Activated CD8-positive, alpha-beta T cell treated with anti-CD3 and anti-CD28 coated beads, Interleukin-2, amount 10 ng/mL, durations not matched to agents 7 days and 5 days (primary cell): ENCODE results near the gene CCNY. TPM values are rescaled to one million over a fixed set of nuclear protein-coding genes. Genes with fewer than 3 reads are reported as not detected.

Experiments
- ATAC-seq: fragments of 150-1000 bp; cut with Tn5 transposase; one replicate; pipeline ENCODE4 v1.10.0; 2021; ENCODE audit warnings: moderate library complexity
- CTCF ChIA-PET: fragments of 350-600 bp; sonication (Branson Sonifier 250); formaldehyde crosslinking; loops from one replicate; lab custom pipeline; 2021; ENCODE audit warnings: antibody characterized with exemption; lab: Charles Lee
- POLR2A ChIA-PET: fragments of 350-600 bp; sonication (Branson Sonifier 250); formaldehyde crosslinking; loops from one replicate; lab custom pipeline; 2021; ENCODE audit warnings: antibody characterized with exemption; lab: Charles Lee
- DNase-seq: peaks from one replicate; pipeline ENCODE4 v3.0.0-alpha.2; 2020
- H3K27ac Mint-ChIP-seq: one replicate; pipeline ENCODE4 v1.8.0; 2021; ENCODE audit warnings: mild to moderate bottlenecking, mixed read lengths
- H3K27me3 Mint-ChIP-seq: one replicate; pipeline ENCODE4 v1.8.0; 2021; ENCODE audit warnings: low read depth, mixed read lengths
- H3K36me3 Mint-ChIP-seq: one replicate; pipeline ENCODE4 v1.8.0; 2021; ENCODE audit warnings: low read depth, mixed read lengths
- H3K4me1 Mint-ChIP-seq: one replicate; pipeline ENCODE4 v1.8.0; 2021; ENCODE audit warnings: low read depth, mixed read lengths
- H3K4me3 Mint-ChIP-seq: one replicate; pipeline ENCODE4 v1.8.0; 2021; ENCODE audit warnings: mild to moderate bottlenecking, mixed read lengths
- H3K9me3 Mint-ChIP-seq: one replicate; pipeline ENCODE4 v1.8.0; 2022; ENCODE audit warnings: mixed read lengths; ENCODE audit not compliant: insufficient read depth
- total RNA-seq, 2 experiments: library from RNA; stranded (reverse); gene quantifications; one replicate each; pipeline ENCODE4 v1.2.3, GENCODE V29; 2021

The CCNY gene
- total RNA-seq, 2 experiments from 2014 or later, result 55.6 to 64.1 TPM

DNA sequence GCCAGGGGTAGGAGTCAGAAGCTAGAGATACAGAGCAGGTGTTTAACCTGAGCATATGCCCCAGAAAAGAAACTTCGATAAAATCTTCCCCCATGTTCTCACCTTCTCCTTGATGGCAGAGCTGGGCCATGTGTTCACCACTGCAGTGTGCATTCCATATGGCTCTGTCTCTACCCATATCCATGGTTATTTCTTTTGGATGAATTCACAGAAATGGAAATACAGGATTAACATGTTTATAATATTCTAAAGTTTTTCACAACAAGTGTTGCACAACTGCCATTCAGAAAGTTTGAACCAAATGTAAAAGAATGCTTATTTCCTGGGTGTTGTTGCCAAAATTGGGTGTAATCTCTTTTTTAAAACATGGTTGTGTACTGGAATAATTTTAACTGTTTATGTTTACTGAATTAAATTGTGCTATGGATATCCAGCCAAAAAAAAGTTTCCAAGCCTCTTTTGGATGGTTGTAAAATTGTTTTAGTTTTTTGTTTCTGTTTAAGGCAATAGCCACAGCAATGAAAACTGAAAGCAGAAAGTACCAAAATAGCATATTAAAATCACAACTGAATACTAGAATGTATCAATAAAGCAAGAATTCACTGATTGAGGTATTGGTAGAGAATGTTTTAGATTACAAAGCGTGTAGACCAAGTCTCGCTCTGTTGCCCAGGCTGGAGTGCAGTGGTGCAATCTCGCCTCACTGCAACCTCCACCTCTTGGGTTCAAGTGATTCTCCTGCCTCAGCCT lies 19.9 kb upstream of the CCNY start:
- ATAC-seq (no peak), DNase-seq (no peak)
- Mint-ChIP-seq H3K36me3 (peaks cover 35% of the 10 kb centered on the region), H3K4me1 (peaks cover 3% of the 10 kb centered on the region), H3K27ac (no peak overlapping the region), H3K4me3 (no peak overlapping the region), H3K27me3 (no peaks in the 10 kb centered on the region), H3K9me3 (peaks cover 11% of the 10 kb centered on the region)
- POLR2A ChIA-PET, result no interaction called here
- CTCF ChIA-PET, result no interaction called here

DNA sequence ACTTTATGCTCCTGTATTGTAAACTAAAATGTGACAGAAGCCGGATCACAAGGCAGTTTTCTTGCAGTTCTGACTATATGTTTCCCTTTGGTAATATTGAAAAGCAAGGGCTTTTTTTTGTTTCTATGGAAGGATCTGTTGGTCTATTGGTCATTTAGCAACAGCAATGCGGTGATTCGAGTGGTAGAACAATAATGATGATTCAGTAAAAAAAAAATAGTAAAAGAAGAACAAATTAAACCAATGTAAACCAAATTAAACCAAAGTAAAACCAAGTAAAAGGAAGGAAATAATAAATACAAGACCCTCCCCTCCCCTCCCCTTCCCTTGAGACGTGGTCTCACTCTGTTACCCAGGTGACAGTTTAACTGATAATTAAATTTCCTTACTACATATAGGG lies 17.8 kb upstream of the CCNY start:
- H3K4me1 Mint-ChIP-seq, result peaks cover 3% of the 10 kb centered on the region
- ChIA-PET CTCF (no interaction called here), POLR2A (no interaction called here)
- no peak for ATAC-seq
- peaks cover 18% of the 10 kb centered on the region for H3K9me3 Mint-ChIP-seq
- no peak for DNase-seq
- H3K27ac Mint-ChIP-seq, result no peak overlapping the region
- no peaks in the 10 kb centered on the region for H3K27me3 Mint-ChIP-seq
- no peak overlapping the region for H3K4me3 Mint-ChIP-seq
- H3K36me3 Mint-ChIP-seq, result peaks cover 44% of the 10 kb centered on the region

DNA sequence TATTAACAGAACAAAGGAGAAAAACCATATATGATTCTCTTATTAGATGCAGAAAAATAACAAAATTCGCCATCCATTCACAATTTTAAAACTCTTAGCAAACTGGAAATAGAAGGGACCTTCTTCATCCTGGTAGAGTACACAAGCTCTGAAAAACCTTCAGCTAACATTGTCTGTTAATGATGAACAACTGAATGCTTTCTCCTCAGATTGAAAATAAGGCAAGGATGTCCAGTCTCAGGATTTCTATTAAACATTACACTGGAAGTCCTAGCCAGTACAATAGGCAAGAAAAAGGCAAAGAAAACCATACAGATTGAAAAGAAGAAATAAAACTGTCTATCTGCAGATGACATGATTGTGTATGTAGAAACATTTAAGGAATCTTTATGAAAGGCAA lies 16.0 kb upstream of the CCNY start:
- H3K36me3 Mint-ChIP-seq, result peaks cover 37% of the 10 kb centered on the region
- no peak overlapping the region for H3K27ac Mint-ChIP-seq
- H3K9me3 Mint-ChIP-seq, result peaks cover 10% of the 10 kb centered on the region
- H3K4me3 Mint-ChIP-seq, result no peak overlapping the region
- H3K4me1 Mint-ChIP-seq, result peaks cover 3% of the 10 kb centered on the region
- POLR2A ChIA-PET, result no interaction called here
- DNase-seq (no peak), ATAC-seq (no peak)
- H3K27me3 Mint-ChIP-seq, result no peaks in the 10 kb centered on the region
- CTCF ChIA-PET, result no interaction called here

DNA sequence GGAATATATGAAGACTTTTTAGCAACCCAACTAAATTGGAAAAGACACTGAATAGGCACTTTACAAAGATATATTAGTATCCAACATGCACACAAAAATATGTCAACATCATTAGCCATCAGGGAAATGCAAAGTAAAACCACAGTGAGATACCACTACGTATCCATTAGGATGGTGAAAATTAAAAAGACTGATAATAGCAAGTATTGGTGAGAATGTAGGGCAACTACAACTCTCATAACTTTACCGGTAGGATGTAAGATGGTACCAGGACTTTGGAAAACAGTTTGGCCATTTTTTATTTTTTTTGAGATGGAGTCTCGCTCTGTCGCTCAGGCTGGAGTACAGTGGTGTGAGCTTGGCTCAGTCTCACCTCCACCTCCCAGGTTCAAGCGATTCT lies 13.7 kb upstream of the CCNY start:
- Mint-ChIP-seq H3K27me3 (no peaks in the 10 kb centered on the region), H3K27ac (no peak overlapping the region), H3K36me3 (peaks cover 22% of the 10 kb centered on the region), H3K4me3 (no peak overlapping the region), H3K9me3 (peaks cover 10% of the 10 kb centered on the region), H3K4me1 (no peaks in the 10 kb centered on the region)
- POLR2A ChIA-PET, result no interaction called here
- CTCF ChIA-PET, result interaction anchor here (1.0 kb wide), 1 partner anchor 328 kb away, joined by 4 read pairs; no protein-coding TSS in a partner anchor
- ATAC-seq (no peak), DNase-seq (no peak)

DNA sequence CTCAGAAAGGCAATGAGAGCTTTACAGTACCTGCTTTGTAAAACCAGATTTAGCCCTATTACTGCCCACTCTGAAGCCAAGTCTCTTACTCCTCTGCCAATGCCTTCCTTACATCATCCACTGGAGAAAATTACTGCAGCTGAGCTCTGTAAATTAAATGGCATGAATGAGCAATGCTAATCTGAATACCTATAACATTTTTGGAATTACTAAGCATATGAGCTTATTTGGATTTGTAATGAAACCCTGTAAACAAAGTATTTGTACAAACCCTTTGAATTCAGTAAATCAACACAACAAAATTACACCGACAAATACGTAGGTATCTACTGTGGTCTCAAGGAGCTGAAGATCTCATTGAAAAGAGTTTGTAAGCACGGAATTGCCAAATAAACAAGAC lies 12.1 kb upstream of the CCNY start:
- H3K36me3 Mint-ChIP-seq, result peaks cover 15% of the 10 kb centered on the region
- H3K4me1 Mint-ChIP-seq, result peaks cover 11% of the 10 kb centered on the region
- peaks cover 10% of the 10 kb centered on the region for H3K9me3 Mint-ChIP-seq
- ATAC-seq (no peak), DNase-seq (no peak)
- H3K4me3 Mint-ChIP-seq, result no peak overlapping the region
- H3K27me3 Mint-ChIP-seq, result no peaks in the 10 kb centered on the region
- CTCF ChIA-PET, result no interaction called here
- POLR2A ChIA-PET, result interaction anchor here (0.6 kb wide), 1 partner anchor 124 kb away, joined by 3 read pairs; no protein-coding TSS in a partner anchor
- no peak overlapping the region for H3K27ac Mint-ChIP-seq

DNA sequence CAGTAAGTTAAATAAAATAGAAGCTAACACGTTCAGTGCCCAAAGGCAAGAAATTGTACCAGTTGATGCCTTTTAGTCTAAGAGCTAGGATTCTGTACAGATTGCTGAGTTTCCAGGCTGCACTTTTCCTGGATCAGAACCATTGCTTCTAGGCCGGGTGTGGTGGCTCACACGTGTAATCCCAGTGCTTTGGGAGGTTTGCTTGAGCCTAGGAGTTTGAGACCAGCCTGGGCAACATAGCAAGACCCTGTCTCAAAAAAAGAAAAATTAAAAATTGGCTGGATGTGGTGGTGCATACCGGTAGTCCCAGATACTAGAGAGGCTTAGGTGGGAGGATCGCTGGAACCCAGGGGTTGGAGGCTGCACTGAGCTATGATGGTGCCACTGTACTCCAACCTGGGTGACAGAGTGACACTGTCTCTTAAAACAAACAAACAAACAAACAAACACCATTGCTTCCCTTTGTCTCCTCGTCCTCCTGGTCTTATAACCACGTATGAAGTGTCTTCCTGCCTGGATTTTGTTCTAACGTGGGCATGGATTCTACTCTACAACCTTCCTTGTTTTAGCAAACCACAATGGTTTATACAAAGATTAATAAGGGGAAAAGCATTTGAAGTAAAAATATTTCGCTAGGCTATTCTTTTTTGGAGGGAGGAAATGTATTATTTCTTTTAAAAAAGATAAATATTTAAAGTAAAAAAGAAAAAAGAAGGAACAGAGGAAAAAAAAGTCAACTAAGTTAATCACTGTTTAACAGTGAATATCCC lies 9.7 kb upstream of the CCNY start:
- Mint-ChIP-seq H3K4me3 (no peak overlapping the region), H3K27ac (no peak overlapping the region), H3K9me3 (peaks cover 10% of the 10 kb centered on the region), H3K36me3 (peaks cover 9% of the 10 kb centered on the region), H3K27me3 (no peaks in the 10 kb centered on the region), H3K4me1 (peaks cover 14% of the 10 kb centered on the region)
- ChIA-PET CTCF (no interaction called here), POLR2A (no interaction called here)
- ATAC-seq (no peak), DNase-seq (no peak)

DNA sequence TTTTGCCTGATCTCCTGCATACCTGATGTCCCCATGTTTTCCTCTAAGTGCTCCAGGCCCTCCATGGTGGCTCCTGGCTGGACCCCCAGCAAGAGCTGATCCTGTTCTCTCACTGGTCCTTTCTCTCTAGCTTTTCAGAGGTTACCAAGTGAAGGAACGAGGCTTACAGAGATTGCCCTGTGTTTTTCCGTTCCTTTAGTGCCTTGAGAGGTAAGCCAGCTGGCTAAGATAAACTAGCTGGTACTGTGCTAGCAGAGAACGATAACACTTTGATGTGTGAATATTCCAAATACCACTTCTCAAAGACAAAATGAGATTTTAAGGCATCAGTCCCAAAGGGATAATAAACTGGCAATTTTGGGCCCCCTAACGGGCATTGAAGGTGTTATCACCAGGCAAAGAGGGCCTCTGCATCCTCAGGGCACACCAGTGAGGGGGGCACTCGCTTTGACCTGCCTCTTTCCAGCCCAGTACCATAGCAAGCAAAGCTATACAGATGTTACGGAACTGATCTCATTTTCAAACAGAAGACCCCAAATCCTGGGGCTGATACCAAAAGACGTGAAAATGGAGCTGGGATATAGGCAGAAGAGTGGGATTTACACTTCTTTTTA lies 8.4 kb upstream of the CCNY start:
- peaks cover 6% of the 10 kb centered on the region for H3K9me3 Mint-ChIP-seq
- H3K36me3 Mint-ChIP-seq, result peaks cover 7% of the 10 kb centered on the region
- ATAC-seq (peak; percentile 28), DNase-seq (no peak)
- H3K27ac Mint-ChIP-seq, result no peak overlapping the region
- CTCF ChIA-PET, result interaction anchor here (1.0 to 1.6 kb wide), 3 partner anchors 209 to 334 kb away, joined by 3 to 4 read pairs (median 3); no protein-coding TSS in a partner anchor
- H3K4me3 Mint-ChIP-seq, result no peak overlapping the region
- POLR2A ChIA-PET, result no interaction called here
- no peaks in the 10 kb centered on the region for H3K27me3 Mint-ChIP-seq
- peaks cover 16% of the 10 kb centered on the region for H3K4me1 Mint-ChIP-seq

DNA sequence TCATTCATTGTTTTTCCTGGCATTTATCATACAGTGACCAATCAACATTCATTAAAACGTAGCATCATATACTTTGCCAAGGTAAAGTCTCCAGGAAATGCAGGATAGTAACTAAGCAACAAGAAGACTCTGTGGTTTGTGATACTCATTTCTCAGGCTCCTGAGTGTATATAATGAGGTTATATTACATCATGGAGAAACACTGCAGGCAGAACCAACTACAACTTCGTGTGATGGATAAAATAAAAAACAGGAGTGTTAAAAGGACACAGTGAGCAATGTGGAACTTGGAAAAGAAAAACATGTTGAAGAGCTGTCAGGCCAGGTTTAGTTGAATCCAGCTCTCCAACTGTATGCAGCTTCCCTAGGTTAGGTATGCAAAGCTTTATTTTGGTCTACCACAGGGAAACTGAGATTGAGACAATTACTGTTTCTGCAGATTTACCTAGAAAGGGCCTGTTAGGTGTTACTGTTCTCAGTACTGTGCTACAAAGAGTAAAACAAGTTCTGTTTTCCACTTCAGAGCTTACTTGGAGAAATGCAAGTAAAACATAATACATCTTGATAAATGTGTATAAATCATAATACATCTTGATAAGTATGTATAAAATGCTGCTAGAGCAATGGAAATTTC lies 7.8 kb upstream of the CCNY start:
- H3K27ac Mint-ChIP-seq, result no peak overlapping the region
- H3K27me3 Mint-ChIP-seq, result no peaks in the 10 kb centered on the region
- POLR2A ChIA-PET, result no interaction called here
- no peaks in the 10 kb centered on the region for H3K9me3 Mint-ChIP-seq
- H3K4me3 Mint-ChIP-seq, result no peak overlapping the region
- CTCF ChIA-PET, result interaction anchor here (1.0 to 1.6 kb wide), 3 partner anchors 209 to 334 kb away, joined by 3 to 4 read pairs (median 3); no protein-coding TSS in a partner anchor
- DNase-seq (no peak), ATAC-seq (peak; percentile 68)
- peaks cover 16% of the 10 kb centered on the region for H3K4me1 Mint-ChIP-seq
- H3K36me3 Mint-ChIP-seq, result peaks cover 8% of the 10 kb centered on the region

DNA sequence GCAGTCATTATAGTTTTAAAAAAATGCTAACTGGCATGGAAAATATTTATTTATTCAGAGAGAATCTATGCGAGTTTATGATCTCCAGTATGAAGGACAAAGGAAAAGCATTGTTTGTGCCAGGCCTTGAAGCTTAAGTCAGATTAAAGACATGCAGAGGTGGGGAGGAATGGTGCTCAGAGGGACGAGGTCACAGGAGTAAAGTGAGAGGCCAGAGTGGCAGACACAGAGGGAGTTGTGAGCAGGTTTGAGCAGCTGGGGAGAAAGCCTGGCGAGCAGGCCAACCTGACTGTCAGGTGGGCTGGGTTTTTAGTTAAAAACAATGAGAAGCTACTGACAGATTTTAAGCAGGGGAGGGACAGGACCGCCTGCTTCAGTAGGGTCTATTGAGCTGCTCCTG lies 6.8 kb upstream of the CCNY start:
- H3K36me3 Mint-ChIP-seq, result peaks cover 10% of the 10 kb centered on the region
- CTCF ChIA-PET, result interaction anchor here (0.8 to 1.9 kb wide), 3 partner anchors 12 to 24 kb away, joined by 3 to 5 read pairs (median 4); no protein-coding TSS in a partner anchor
- POLR2A ChIA-PET, result no interaction called here
- H3K4me1 Mint-ChIP-seq, result peaks cover 23% of the 10 kb centered on the region
- no peak overlapping the region for H3K4me3 Mint-ChIP-seq
- no peak overlapping the region for H3K27ac Mint-ChIP-seq
- H3K27me3 Mint-ChIP-seq, result no peaks in the 10 kb centered on the region
- no peaks in the 10 kb centered on the region for H3K9me3 Mint-ChIP-seq
- ATAC-seq (no peak), DNase-seq (no peak)

DNA sequence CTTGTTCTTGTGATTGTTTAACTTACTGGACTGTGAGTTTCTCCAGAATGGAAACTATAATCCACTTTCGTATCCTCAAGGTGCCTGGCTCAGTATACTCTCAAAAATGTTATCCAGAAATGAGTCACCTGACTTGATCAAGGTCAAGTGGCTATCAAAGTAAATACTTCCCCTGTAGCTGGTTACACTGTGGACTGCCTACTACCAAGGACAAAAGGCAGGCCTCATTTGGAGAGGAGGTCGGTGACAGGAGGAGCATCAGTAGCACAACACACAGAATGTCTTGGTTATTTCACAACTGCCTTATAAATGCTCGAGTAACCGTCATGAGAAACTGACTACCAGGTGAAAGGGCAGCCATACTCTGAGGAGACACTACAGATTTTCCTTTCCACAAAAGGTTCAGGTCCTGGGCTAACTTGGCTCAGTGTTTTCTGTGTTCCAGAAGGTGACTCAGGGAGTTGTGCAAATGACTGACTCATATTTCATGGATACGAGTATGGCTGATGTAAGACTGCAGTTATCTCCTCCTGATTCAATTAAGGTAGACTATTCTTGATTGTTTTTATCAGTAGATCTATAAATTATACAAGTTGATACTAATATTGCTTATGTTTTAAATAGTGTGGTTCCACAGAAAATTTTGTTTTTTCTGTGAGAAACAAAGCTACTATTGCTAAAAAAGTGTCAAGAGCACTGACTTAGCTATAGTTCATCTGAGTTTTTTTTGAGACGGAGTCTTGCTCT lies 4.2 kb upstream of the CCNY start:
- ChIA-PET CTCF (interaction anchor here (0.7 kb wide), 1 partner anchor 36 kb away, joined by 3 read pairs; no protein-coding TSS in a partner anchor), POLR2A (no interaction called here)
- peaks cover 18% of the 10 kb centered on the region for H3K36me3 Mint-ChIP-seq
- no peaks in the 10 kb centered on the region for H3K27me3 Mint-ChIP-seq
- H3K4me3 Mint-ChIP-seq, result no peak overlapping the region
- peaks cover 32% of the 10 kb centered on the region for H3K4me1 Mint-ChIP-seq
- no peaks in the 10 kb centered on the region for H3K9me3 Mint-ChIP-seq
- H3K27ac Mint-ChIP-seq, result peak overlapping the region; percentile 47
- DNase-seq (no peak), ATAC-seq (no peak)

DNA sequence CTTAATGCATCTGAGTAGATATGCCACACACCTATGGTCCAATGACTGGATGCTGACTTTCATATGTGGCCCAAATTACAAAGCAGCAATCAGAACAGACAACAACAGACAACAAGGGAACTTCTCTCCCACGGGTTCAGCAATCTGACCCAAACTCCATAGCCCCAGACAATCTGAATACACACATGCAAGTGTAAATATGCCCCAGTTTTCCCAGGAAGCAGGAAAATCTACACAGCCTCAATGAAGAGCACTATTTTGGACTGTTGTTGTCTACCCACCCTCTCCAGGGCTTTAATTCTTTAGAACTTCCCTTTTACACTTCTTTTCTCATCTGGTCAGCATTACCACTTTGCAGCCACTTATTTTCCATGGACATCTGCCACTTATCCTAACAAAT lies 2.0 kb upstream of the CCNY start:
- Mint-ChIP-seq H3K4me1 (peaks cover 36% of the 10 kb centered on the region), H3K36me3 (peaks cover 21% of the 10 kb centered on the region), H3K9me3 (no peaks in the 10 kb centered on the region), H3K27ac (no peak overlapping the region), H3K27me3 (no peaks in the 10 kb centered on the region), H3K4me3 (peak overlapping the region; percentile 26)
- POLR2A ChIA-PET, result no interaction called here
- CTCF ChIA-PET, result no interaction called here
- ATAC-seq (no peak), DNase-seq (no peak)
